SK-N-SH (cell line): ENCODE data around the gene CACNA1E. TPM values are rescaled to one million over a fixed set of nuclear protein-coding genes. Genes with fewer than 3 reads are reported as not detected.

ENCODE experiments used
- CTCF ChIA-PET: fragments of 300-600, 350-600 bp; formaldehyde crosslinking; extraction: SDS; loops from one replicate; lab custom pipeline; 2021; lab: Yijun Ruan, JAX
- POLR2A ChIA-PET: fragments of 350-600 bp; sonication (Branson Sonifier 250); formaldehyde crosslinking; extraction: SDS; loops from one replicate; lab custom pipeline; 2020; ENCODE audit warnings: antibody characterized with exemption, inconsistent platforms; lab: Yijun Ruan, JAX
- DNase-seq: peaks from one replicate; pipeline ENCODE4 v3.0.0; 2012
- H2AFZ ChIP-seq: fragments of 200-600 bp; sonication (generic); 2 replicates; pipeline ENCODE4 v1.8.1; 2016; ENCODE audit warnings: antibody characterized with exemption, mild to moderate bottlenecking, low read depth
- H3F3A ChIP-seq: fragments of 200-600 bp; sonication (generic); replicated peaks from 2 replicates; pipeline ENCODE3; 2016; ENCODE audit warnings: antibody characterized with exemption, mild to moderate bottlenecking; ENCODE audit not compliant: insufficient read depth
- H3K27ac ChIP-seq, 2 experiments: fragments of 200-500 bp in 1 of 2; fragments of 200-600 bp in 1 of 2; sonication (Bioruptor generic) in 1 of 2; sonication (generic), shearing (Covaris generic) in 1 of 2; 2 replicates each; pipeline versions ENCODE4 v1.5.1 to v1.6.1; 2014 to 2016; ENCODE audit warnings: low read depth in 2 of 2, inconsistent platforms in 1 of 2, low read length in 1 of 2, mild to moderate bottlenecking in 1 of 2, mixed read lengths in 1 of 2
- H3K27me3 ChIP-seq: fragments of 200-600 bp; sonication (generic), shearing (Covaris generic); 2 replicates; pipeline ENCODE4 v1.6.1; 2016; ENCODE audit warnings: mixed run types; ENCODE audit not compliant: insufficient read depth
- H3K36me3 ChIP-seq, 2 experiments: fragments of 200-500 bp in 1 of 2; fragments of 200-600 bp in 1 of 2; sonication (Bioruptor generic) in 1 of 2; sonication (generic) in 1 of 2; replicated peaks in 1 of 2; 2 replicates each; pipeline versions ENCODE3 to v1.5.1; 2014 to 2016; ENCODE audit warnings: low read length in 1 of 2, mild to moderate bottlenecking in 1 of 2; ENCODE audit not compliant: insufficient read depth in 2 of 2, control insufficient read depth in 1 of 2
- H3K4me1 ChIP-seq, 2 experiments: fragments of 200-500 bp in 1 of 2; fragments of 200-600 bp in 1 of 2; sonication (Bioruptor generic) in 1 of 2; sonication (generic), shearing (Covaris generic) in 1 of 2; 2 replicates each; pipeline versions ENCODE4 v1.5.1 to v1.6.1; 2014 to 2016; ENCODE audit warnings: low read depth in 1 of 2, low read length in 1 of 2, mixed run types in 1 of 2; ENCODE audit not compliant: insufficient read depth in 2 of 2, control insufficient read depth in 1 of 2
- H3K4me2 ChIP-seq: fragments of 200-600 bp; sonication (generic), shearing (Covaris generic); 2 replicates; pipeline ENCODE4 v1.6.1; 2017; ENCODE audit warnings: mixed run types
- H3K4me3 ChIP-seq, 2 experiments: fragments of 200-500 bp in 1 of 2; fragments of 200-600 bp in 1 of 2; sonication (Bioruptor generic) in 1 of 2; sonication (generic), shearing (Covaris generic) in 1 of 2; 2 replicates each; pipeline versions ENCODE4 v1.5.1 to v1.8.1; 2014 to 2016; ENCODE audit warnings: low read depth in 2 of 2, inconsistent platforms in 1 of 2, low read length in 1 of 2, mild to moderate bottlenecking in 1 of 2, mixed read lengths in 1 of 2, moderate library complexity in 1 of 2
- H3K79me2 ChIP-seq: fragments of 200-600 bp; sonication (generic); 2 replicates; pipeline ENCODE4 v1.8.1; 2017; ENCODE audit warnings: mild to moderate bottlenecking; ENCODE audit not compliant: insufficient read depth
- H3K9ac ChIP-seq: fragments of 200-600 bp; sonication (generic); 2 replicates; pipeline ENCODE4 v1.6.1; 2017; ENCODE audit warnings: mixed run types
- H3K9me2 ChIP-seq: fragments of 200-600 bp; sonication (generic); 2 replicates; pipeline ENCODE4 v1.6.1; 2017; ENCODE audit warnings: mixed run types
- H3K9me3 ChIP-seq: fragments of 200-600 bp; sonication (generic); 2 replicates; pipeline ENCODE4 v1.6.1; 2017; ENCODE audit warnings: mixed run types, mild to moderate bottlenecking, moderate library complexity
- H4K20me1 ChIP-seq: fragments of 200-600 bp; sonication (generic); 2 replicates; pipeline ENCODE4 v1.6.1; 2017; ENCODE audit warnings: mild to moderate bottlenecking, mixed run types; ENCODE audit not compliant: insufficient read depth
- CHD2 ChIP-seq: fragments of 150-350 bp; IDR thresholded peaks from 2 replicates; pipeline ENCODE4 v1.6.1; 2018; ENCODE audit warnings: low read length; ENCODE audit not compliant: partially characterized antibody
- ELF1 ChIP-seq: IDR thresholded peaks from 2 replicates; pipeline ENCODE4 v1.4.0; 2012
- EZH2phosphoT487 ChIP-seq: fragments of 200-600 bp; sonication (generic); IDR thresholded peaks from 2 replicates; pipeline ENCODE4 v1.6.1; 2017; ENCODE audit warnings: low read depth, mixed run types, mild to moderate bottlenecking, antibody characterized with exemption, moderate library complexity, borderline replicate concordance
- GABPA ChIP-seq: IDR thresholded peaks from 2 replicates; pipeline ENCODE4 v1.4.0; 2012; ENCODE audit warnings: low read depth, mild to moderate bottlenecking
- GATA2 ChIP-seq: sonication (generic); formaldehyde crosslinking; IDR thresholded peaks from 2 replicates; pipeline ENCODE4 v1.5.0; 2020; ENCODE audit warnings: mild to moderate bottlenecking, missing genetic modification reagents
- JUND ChIP-seq: IDR thresholded peaks from 2 replicates; pipeline ENCODE4 v1.4.0; 2012
- MXI1 ChIP-seq: IDR thresholded peaks from 2 replicates; pipeline ENCODE4 v1.6.1; 2012; ENCODE audit warnings: mild to moderate bottlenecking, low read depth, low read length, improper control_type of control experiment
- NFIC ChIP-seq: IDR thresholded peaks from 2 replicates; pipeline ENCODE4 v1.4.0; 2012; ENCODE audit warnings: borderline replicate concordance
- NRF1 ChIP-seq: IDR thresholded peaks from 2 replicates; pipeline ENCODE4 v1.6.1; 2012; ENCODE audit warnings: low read depth, mild to moderate bottlenecking, low read length
- POLR2AphosphoS5 ChIP-seq: IDR thresholded peaks from 2 replicates; pipeline ENCODE4 v1.6.1; 2012; ENCODE audit warnings: low read depth, low read length
- RAD21 ChIP-seq: IDR thresholded peaks from 2 replicates; pipeline ENCODE4 v1.6.1; 2012; ENCODE audit warnings: mild to moderate bottlenecking, low read length
- RCOR1 ChIP-seq: fragments of 150-350 bp; IDR thresholded peaks from 2 replicates; pipeline ENCODE4 v1.6.1; 2017; ENCODE audit warnings: antibody characterized with exemption, low read length
- SIN3A ChIP-seq: IDR thresholded peaks from 2 replicates; pipeline ENCODE4 v1.6.1; 2012; ENCODE audit warnings: low read depth, mild to moderate bottlenecking, low read length, moderate library complexity, borderline replicate concordance
- SMC3 ChIP-seq: IDR thresholded peaks from 2 replicates; pipeline ENCODE4 v1.6.1; 2012; ENCODE audit warnings: low read depth, low read length, improper control_type of control experiment
- TCF12 ChIP-seq: IDR thresholded peaks from 2 replicates; pipeline ENCODE4 v1.4.0; 2012
- YY1 ChIP-seq: IDR thresholded peaks from 2 replicates; pipeline ENCODE4 v1.4.0; 2012; ENCODE audit warnings: low read depth, mild to moderate bottlenecking
- WGBS: methylation state at CpG from one replicate; pipeline ENCODE4 v1.1.6; 2017; ENCODE audit warnings: low lambda C conversion rate; 5-methylcytosine and 5-hydroxymethylcytosine counted together
- polyA plus RNA-seq, 3 experiments: library from polyadenylated mRNA; depleted of rRNA; stranded (reverse); fragments of >200 nt; gene quantifications; 2 replicates each; pipeline ENCODE4 v1.2.3, GENCODE V29; 2012
- TF ChIP-seq, protein P1 (sequence below): fragments of 150-350 bp; IDR thresholded peaks from 2 replicates; pipeline ENCODE4 v1.6.1; 2016; ENCODE audit warnings: mild to moderate bottlenecking, low read depth, low read length
- TF ChIP-seq, protein P2 (sequence below): IDR thresholded peaks from 2 replicates; pipeline ENCODE4 v1.4.0; 2012; ENCODE audit warnings: low read depth, borderline replicate concordance
- TF ChIP-seq, protein P3 (sequence below): IDR thresholded peaks from 2 replicates; pipeline ENCODE4 v1.4.0; 2012; ENCODE audit warnings: low read depth, borderline replicate concordance
- TF ChIP-seq, protein P4 (sequence below): IDR thresholded peaks from 2 replicates; pipeline ENCODE4 v1.6.1; 2012; ENCODE audit warnings: mild to moderate bottlenecking, low read depth, low read length, moderate library complexity
- TF ChIP-seq, protein P5 (sequence below): IDR thresholded peaks from 2 replicates; pipeline ENCODE4; 2012
- TF ChIP-seq, protein P6 (sequence below): IDR thresholded peaks from 2 replicates; pipeline ENCODE4 v1.4.0; 2012; ENCODE audit warnings: low read depth

The CACNA1E gene
- polyA plus RNA-seq, 1 of the 3 experiments (the other 2 are of a cell fraction) = not detected

DNA sequence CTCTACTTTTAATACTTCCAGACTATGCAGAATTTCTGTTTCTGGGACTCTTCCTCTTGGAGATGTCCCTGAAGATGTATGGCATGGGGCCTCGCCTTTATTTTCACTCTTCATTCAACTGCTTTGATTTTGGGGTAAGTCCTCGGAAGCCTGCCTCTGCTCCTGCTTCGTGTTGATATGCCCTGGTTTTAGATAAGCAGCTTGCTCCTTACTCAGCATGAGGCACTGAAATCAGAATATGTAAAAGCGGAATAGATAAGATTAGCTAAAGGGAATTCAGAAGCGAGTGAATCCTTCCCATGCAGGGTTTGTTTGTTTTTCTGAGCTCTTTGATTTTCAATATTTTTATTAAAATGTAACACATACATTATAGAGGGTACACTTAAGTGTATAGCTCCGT lies 234.7 kb downstream of the CACNA1E start (continued):
- TF ChIP-seq SIN3A (no peak), ELF1 (no peak), JUND (no peak), GATA2 (no peak), GABPA (no peak), EZH2phosphoT487 (no peak), RCOR1 (no peak)

DNA sequence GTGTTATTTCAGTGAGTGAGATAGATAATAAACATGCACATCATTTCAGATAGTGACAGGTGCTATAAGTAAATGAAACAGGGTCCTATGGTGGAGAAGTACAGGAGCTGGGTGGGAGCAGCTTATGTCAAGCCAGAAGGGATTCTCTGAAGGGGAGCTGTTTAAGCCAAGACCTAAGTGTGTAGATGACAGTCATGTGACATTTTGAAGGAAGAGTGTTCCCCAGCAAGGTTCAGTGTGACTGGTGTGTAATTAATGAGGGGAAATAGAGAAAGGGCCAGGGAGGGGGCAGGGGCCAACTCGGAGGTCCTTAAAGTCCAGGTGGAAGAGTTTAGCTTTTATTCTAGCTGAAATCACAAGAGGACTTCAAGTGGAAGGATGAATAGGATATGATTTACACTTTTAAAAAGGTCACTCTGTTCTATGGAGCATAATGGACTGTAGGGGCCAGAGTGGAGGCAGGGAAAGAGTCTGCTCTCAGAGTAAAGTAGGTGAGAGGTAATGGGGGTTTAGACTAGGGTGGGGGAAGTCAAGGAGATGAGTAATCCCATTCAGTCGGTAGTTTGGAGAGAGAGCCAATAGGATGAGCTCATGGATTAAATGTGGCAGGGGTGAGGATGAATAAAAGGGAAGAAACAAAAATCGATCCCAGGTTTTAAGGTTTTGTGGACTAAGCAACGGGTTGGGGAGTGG lies 243.1 kb downstream of the CACNA1E start:
- Histone ChIP-seq H2AFZ (no peak overlapping the region), H3K4me3 (no peak overlapping the region), H3K9me2 (no peaks in the 10 kb centered on the region), H3F3A (no peaks in the 10 kb centered on the region), H4K20me1 (no peaks in the 10 kb centered on the region), H3K79me2 (no peaks in the 10 kb centered on the region), H3K4me2 (no peak overlapping the region), H3K27ac (no peak overlapping the region), H3K9ac (no peak overlapping the region), H3K36me3 (no peaks in the 10 kb centered on the region), H3K9me3 (no peaks in the 10 kb centered on the region), H3K27me3 (no peaks in the 10 kb centered on the region), H3K4me1 (no peaks in the 10 kb centered on the region)
- CTCF ChIA-PET = no interaction called here
- 1% methylated on average over 4 of the region's 4 CpGs for WGBS
- TF ChIP-seq POLR2AphosphoS5 (no peak), CHD2 (no peak), SIN3A (no peak), YY1 (no peak), SMC3 (no peak), GABPA (no peak), MXI1 (no peak), NFIC (no peak), RCOR1 (no peak), RAD21 (no peak), NRF1 (no peak), TCF12 (no peak), JUND (no peak)
- TF ChIP-seq, protein P1, sequence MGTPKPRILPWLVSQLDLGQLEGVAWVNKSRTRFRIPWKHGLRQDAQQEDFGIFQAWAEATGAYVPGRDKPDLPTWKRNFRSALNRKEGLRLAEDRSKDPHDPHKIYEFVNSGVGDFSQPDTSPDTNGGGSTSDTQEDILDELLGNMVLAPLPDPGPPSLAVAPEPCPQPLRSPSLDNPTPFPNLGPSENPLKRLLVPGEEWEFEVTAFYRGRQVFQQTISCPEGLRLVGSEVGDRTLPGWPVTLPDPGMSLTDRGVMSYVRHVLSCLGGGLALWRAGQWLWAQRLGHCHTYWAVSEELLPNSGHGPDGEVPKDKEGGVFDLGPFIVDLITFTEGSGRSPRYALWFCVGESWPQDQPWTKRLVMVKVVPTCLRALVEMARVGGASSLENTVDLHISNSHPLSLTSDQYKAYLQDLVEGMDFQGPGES = no peak
- TF ChIP-seq, protein P2, sequence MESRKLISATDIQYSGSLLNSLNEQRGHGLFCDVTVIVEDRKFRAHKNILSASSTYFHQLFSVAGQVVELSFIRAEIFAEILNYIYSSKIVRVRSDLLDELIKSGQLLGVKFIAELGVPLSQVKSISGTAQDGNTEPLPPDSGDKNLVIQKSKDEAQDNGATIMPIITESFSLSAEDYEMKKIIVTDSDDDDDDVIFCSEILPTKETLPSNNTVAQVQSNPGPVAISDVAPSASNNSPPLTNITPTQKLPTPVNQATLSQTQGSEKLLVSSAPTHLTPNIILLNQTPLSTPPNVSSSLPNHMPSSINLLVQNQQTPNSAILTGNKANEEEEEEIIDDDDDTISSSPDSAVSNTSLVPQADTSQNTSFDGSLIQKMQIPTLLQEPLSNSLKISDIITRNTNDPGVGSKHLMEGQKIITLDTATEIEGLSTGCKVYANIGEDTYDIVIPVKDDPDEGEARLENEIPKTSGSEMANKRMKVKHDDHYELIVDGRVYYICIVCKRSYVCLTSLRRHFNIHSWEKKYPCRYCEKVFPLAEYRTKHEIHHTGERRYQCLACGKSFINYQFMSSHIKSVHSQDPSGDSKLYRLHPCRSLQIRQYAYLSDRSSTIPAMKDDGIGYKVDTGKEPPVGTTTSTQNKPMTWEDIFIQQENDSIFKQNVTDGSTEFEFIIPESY = no peak
- TF ChIP-seq, protein P3, sequence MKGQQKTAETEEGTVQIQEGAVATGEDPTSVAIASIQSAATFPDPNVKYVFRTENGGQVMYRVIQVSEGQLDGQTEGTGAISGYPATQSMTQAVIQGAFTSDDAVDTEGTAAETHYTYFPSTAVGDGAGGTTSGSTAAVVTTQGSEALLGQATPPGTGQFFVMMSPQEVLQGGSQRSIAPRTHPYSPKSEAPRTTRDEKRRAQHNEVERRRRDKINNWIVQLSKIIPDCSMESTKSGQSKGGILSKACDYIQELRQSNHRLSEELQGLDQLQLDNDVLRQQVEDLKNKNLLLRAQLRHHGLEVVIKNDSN = no peak
- TF ChIP-seq, protein P4, sequence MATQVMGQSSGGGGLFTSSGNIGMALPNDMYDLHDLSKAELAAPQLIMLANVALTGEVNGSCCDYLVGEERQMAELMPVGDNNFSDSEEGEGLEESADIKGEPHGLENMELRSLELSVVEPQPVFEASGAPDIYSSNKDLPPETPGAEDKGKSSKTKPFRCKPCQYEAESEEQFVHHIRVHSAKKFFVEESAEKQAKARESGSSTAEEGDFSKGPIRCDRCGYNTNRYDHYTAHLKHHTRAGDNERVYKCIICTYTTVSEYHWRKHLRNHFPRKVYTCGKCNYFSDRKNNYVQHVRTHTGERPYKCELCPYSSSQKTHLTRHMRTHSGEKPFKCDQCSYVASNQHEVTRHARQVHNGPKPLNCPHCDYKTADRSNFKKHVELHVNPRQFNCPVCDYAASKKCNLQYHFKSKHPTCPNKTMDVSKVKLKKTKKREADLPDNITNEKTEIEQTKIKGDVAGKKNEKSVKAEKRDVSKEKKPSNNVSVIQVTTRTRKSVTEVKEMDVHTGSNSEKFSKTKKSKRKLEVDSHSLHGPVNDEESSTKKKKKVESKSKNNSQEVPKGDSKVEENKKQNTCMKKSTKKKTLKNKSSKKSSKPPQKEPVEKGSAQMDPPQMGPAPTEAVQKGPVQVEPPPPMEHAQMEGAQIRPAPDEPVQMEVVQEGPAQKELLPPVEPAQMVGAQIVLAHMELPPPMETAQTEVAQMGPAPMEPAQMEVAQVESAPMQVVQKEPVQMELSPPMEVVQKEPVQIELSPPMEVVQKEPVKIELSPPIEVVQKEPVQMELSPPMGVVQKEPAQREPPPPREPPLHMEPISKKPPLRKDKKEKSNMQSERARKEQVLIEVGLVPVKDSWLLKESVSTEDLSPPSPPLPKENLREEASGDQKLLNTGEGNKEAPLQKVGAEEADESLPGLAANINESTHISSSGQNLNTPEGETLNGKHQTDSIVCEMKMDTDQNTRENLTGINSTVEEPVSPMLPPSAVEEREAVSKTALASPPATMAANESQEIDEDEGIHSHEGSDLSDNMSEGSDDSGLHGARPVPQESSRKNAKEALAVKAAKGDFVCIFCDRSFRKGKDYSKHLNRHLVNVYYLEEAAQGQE = no peak
- TF ChIP-seq, protein P5, sequence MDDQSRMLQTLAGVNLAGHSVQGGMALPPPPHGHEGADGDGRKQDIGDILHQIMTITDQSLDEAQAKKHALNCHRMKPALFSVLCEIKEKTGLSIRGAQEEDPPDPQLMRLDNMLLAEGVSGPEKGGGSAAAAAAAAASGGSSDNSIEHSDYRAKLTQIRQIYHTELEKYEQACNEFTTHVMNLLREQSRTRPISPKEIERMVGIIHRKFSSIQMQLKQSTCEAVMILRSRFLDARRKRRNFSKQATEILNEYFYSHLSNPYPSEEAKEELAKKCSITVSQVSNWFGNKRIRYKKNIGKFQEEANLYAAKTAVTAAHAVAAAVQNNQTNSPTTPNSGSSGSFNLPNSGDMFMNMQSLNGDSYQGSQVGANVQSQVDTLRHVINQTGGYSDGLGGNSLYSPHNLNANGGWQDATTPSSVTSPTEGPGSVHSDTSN = no peak
- TF ChIP-seq, protein P6, sequence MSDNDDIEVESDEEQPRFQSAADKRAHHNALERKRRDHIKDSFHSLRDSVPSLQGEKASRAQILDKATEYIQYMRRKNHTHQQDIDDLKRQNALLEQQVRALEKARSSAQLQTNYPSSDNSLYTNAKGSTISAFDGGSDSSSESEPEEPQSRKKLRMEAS = no peak
- no peak for DNase-seq
- POLR2A ChIA-PET = interaction anchor here (0.5 kb wide), 1 partner anchor 194 kb away, joined by 3 read pairs; no protein-coding TSS in a partner anchor
